Spinal cord (tissue), 10 donors: ENCODE measurements around the gene DUS3L. TPM values are rescaled to one million over a fixed set of nuclear protein-coding genes. Genes with fewer than 3 reads are reported as not detected.
"Not testable (repeated sequence)": the region's sequence is repeated elsewhere in the genome, so short reads cannot be mapped to it uniquely, and the experiment has no call there.

Experiments used
- DNase-seq, 6 donors: peaks; one replicate each; pipeline versions ENCODE4 v3.0.0 to v3.0.0-alpha.2; 2013 to 2015; ENCODE audit warnings: low spot score in 6 of 6, low read depth in 4 of 6
- H3K27ac ChIP-seq: one replicate; pipeline ENCODE4 v1.5.1; 2013; ENCODE audit warnings: low read depth, low read length, control low read depth
- H3K27me3 ChIP-seq: one replicate; pipeline ENCODE4 v1.6.1; 2013; ENCODE audit warnings: low read length; ENCODE audit not compliant: control insufficient read depth, insufficient read depth
- H3K36me3 ChIP-seq: one replicate; pipeline ENCODE4 v1.6.1; 2013; ENCODE audit warnings: low read length; ENCODE audit not compliant: control insufficient read depth, insufficient read depth
- H3K4me1 ChIP-seq: one replicate; pipeline ENCODE4 v1.6.1; 2013; ENCODE audit warnings: low read length; ENCODE audit not compliant: control insufficient read depth, insufficient read depth
- H3K4me3 ChIP-seq: one replicate; pipeline ENCODE4 v1.5.1; 2013; ENCODE audit warnings: low read depth, low read length, control low read depth
- H3K9me3 ChIP-seq: one replicate; pipeline ENCODE4 v1.6.1; 2013; ENCODE audit warnings: low read length; ENCODE audit not compliant: control insufficient read depth, insufficient read depth
- WGBS: methylation state at CpG from one replicate; pipeline ENCODE4 v1.1.5; 2013; ENCODE audit warnings: missing lambda C conversion rate; ENCODE audit not compliant: insufficient coverage; 5-methylcytosine and 5-hydroxymethylcytosine counted together
- polyA plus RNA-seq, 2 donors: library from polyadenylated mRNA; unstranded; fragments of 120-200 nt; gene quantifications; one replicate each; pipeline ENCODE4 v1.2.1, GENCODE V29; 2013; ENCODE audit not compliant: insufficient read length in 2 of 2
- total RNA-seq, 2 donors: library from RNA; depleted of rRNA in 1 of 2; stranded (reverse); fragments of 120-200 nt in 1 of 2; fragments of >200 nt in 1 of 2; gene quantifications; one replicate each; pipeline versions ENCODE4 v1.2.3 to v1.2.4, GENCODE V29; 2013 to 2014
- donor health status: healthy.

Gene DUS3L
- total and polyA plus RNA-seq, 4 donors: 9.5 to 31.0 (median 22.2) TPM

GRCh38 chr19:5789351-5789761 is 1.6 kb downstream of the DUS3L start:
- no peaks in the 10 kb centered on the region for H3K27me3 ChIP-seq

GRCh38 chr19:5788422-5788821 is 2.5 kb downstream of the DUS3L start:
- no peaks in the 10 kb centered on the region for H3K27me3 ChIP-seq
- WGBS: 93% methylated on average over 1 of the region's 5 CpGs
- H3K4me3 ChIP-seq: no peak overlapping the region
- no peak for DNase-seq
- peaks cover 21% of the 10 kb centered on the region for H3K4me1 ChIP-seq
- H3K27ac ChIP-seq: no peak overlapping the region
- H3K9me3 ChIP-seq: no peaks in the 10 kb centered on the region
- H3K36me3 ChIP-seq: peaks cover 67% of the 10 kb centered on the region

More at GRCh38 chr19:5789351-5789761, 1.6 kb downstream of the DUS3L start:
- no peaks in the 10 kb centered on the region for H3K9me3 ChIP-seq
- DNase-seq: no peak
- peaks cover 57% of the 10 kb centered on the region for H3K36me3 ChIP-seq
- 97% methylated on average over 39 of the region's 39 CpGs for WGBS
- H3K27ac ChIP-seq: no peak overlapping the region
- no peak overlapping the region for H3K4me3 ChIP-seq
- H3K4me1 ChIP-seq: peaks cover 21% of the 10 kb centered on the region

GRCh38 chr19:5787409-5788182 is 3.4 kb downstream of the DUS3L start:
- no peaks in the 10 kb centered on the region for H3K27me3 ChIP-seq
- H3K4me3 ChIP-seq: no peak overlapping the region
- H3K36me3 ChIP-seq: peaks cover 75% of the 10 kb centered on the region
- H3K27ac ChIP-seq: no peak overlapping the region
- H3K9me3 ChIP-seq: no peaks in the 10 kb centered on the region
- 95% methylated on average over 37 of the region's 39 CpGs for WGBS
- no peak for DNase-seq
- peaks cover 21% of the 10 kb centered on the region for H3K4me1 ChIP-seq

DNA sequence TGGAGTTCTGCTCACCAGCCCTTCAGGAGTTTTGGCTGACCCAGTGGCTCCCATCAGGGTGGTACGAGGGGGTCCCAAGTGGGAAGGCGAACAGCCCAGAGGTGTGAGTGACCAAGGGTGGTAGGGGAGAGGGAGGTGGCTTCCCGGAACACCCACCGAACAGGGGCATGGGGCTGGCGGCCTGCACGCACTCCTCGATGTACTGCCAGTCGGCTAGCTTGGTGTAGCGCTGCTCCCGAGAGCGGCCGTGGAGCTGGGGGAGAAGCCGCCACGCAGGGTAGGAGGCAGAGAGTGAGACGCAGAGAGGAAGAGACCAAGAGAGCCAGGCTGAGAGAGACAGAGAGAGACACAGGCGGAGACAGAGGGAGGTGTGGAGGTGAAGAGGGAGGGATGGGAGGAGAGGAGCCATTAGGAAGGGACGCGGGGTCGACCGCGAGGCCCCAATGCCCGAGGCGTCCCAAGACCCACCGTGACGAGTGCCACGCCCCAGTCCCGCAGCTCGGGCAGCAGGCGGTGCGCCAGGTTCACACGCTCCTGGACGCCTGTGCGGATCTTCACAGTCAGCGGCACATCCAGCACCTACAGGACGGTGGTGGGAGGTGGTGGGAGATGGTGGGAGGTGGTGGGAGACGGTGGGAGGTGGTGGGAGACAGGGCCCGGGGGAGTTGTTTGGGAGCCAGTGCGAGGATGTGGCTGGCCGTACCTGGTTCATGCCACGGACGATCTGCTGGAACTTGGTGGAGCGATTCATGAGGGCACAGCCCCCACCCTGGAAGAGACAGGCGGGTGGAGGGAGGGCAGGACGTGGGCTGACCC is 4.2 kb downstream of the DUS3L start:
- Histone ChIP-seq H3K27ac (no peak overlapping the region), H3K4me1 (peaks cover 21% of the 10 kb centered on the region), H3K4me3 (no peak overlapping the region), H3K27me3 (no peaks in the 10 kb centered on the region), H3K9me3 (no peaks in the 10 kb centered on the region), H3K36me3 (peaks cover 83% of the 10 kb centered on the region)
- 91% methylated on average over 43 of the region's 44 CpGs for WGBS
- DNase-seq: no peak

DNA sequence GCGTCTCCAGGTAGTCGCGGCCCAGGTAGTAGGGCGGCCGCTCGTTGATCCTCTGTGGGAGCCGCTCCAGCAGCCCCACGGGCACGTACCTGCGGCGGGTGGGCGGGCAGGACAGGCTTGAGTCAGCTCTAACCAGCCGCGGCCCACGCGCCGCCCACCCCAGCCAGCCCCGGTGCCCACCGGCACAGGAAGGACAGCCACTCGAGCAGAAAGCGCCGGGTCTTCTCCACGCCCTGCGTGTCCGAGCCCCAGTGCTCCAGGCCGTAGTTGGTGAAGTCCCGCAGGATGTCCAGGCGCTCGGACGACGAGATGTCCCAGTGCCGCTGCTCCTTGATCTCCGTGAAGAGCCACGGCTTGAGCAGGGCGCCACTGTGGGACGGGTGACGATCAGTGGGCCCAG is 5.5 kb downstream of the DUS3L start:
- no peak overlapping the region for H3K27ac ChIP-seq
- H3K4me3 ChIP-seq: no peak overlapping the region
- 95% methylated on average over 37 of the region's 37 CpGs for WGBS
- H3K27me3 ChIP-seq: no peaks in the 10 kb centered on the region
- H3K4me1 ChIP-seq: peaks cover 12% of the 10 kb centered on the region
- no peak for DNase-seq
- no peaks in the 10 kb centered on the region for H3K9me3 ChIP-seq
- peaks cover 83% of the 10 kb centered on the region for H3K36me3 ChIP-seq

- Histone ChIP-seq H3K27me3 (no peaks in the 10 kb centered on the region), H3K9me3 (no peaks in the 10 kb centered on the region), H3K36me3 (peaks cover 79% of the 10 kb centered on the region), H3K4me3 (no peak within 1 kb of the TSS), H3K4me1 (peaks cover 4% of the 10 kb centered on the region), H3K27ac (no peak within 1 kb of the TSS)
- no peak for DNase-seq
- WGBS: 87% methylated on average over 10 of the region's 15 CpGs
These were observed 6.3 kb downstream of the DUS3L start, which contains the start of gene PRR22 for GRCh38 chr19:5784581-5785147. Gene PRR22 (minus strand): TSS chr19:5784746. CDS start chr19:5784660, 86 bp downstream.

DNA sequence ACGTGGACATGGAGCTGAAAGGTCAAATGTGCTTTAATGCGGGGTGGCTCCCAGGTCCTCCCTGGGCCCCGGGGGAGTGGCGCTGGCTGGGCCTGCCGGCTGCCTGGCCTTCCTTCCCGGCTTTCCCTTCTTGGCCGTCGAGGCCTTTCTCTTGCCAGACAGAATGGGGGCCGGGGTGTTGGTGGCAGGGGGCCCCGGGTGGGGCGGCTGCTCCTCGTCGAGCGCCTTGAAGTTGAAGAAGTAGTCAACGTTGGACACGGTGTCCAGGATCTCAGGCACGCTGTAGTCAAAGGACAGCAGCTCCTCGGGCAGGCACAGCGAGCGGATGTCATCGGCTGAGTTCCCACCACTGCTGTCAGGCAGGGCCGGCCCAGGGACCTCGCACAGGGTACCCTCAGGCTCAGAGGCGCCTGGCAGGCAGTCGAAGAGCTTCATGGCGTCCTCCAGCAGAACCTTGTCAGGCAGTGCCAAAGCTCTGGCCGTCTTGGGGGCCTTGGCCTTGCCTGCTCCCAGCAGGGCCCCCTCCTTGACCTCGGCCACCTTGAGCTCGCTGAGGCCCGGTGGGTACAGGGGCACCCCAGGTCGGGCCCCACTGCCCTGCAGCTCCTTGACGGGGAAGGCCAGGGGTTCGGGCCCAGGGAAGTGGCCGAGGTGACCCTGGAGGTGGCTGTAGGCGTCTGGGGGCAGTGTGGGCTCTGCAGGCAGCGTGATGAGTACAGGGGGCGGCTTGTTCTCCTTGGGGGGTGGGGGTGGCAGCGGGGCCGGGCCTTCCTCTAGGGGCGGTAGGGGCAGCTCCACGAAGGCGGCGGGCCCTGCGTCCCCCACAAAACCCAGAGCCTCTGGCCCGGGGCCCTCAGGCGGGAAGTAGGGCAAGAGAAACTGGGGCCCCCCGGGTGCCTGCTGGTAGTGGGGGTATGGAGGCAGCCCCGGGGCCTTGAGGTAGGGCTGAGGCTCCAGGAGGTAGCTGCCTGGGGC is 7.7 kb downstream of the DUS3L start:
- Histone ChIP-seq H3K4me3 (no peak overlapping the region), H3K27me3 (no peaks in the 10 kb centered on the region), H3K36me3 (peaks cover 65% of the 10 kb centered on the region), H3K27ac (no peak overlapping the region), H3K9me3 (no peaks in the 10 kb centered on the region), H3K4me1 (peaks cover 4% of the 10 kb centered on the region)
- WGBS: 89% methylated on average over 40 of the region's 48 CpGs
- DNase-seq: no peak

DNA sequence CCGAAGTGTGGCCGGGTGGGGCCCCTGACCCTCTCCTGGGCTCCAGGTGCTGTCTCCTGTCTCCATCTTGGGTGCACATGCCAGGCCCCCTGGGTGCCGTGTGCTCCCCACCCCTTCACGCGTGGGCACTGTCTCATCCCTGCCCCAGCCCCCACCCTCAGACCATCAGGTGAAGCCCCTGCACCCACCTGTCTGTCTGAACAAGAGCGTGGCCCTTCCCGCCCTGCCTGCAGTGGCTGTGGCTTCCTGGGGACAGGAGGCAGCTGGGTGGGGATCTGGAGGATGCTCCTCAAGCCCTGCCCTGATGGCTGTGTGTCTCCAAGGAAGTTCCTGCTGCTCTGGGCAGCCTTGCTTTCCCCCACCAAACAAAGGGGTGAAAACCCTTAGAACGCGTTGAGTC is 8.6 kb downstream of the DUS3L start:
- 91% methylated on average over 9 of the region's 9 CpGs for WGBS
- no peaks in the 10 kb centered on the region for H3K27me3 ChIP-seq

DNA sequence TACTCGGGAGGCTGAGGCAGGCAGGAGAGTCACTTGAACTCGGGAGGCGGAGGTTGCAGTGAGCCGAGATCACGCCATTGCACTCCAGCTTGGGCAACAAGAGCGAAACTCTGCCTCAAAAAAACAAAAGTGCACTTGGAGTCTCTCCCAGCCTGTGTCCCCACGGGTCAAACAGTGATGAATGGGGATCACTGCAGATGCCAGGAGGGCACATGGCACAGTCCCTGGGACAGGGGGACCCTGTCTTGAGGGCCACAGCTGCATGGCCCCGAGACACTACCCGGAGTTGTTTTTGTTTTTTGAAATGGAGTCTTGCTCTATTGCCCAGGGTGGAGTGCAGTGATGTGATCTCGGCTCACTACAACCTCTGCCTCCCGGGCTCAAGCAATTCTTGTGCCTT is 10.0 kb downstream of the DUS3L start:
- H3K27ac ChIP-seq, H3K27me3 ChIP-seq, H3K4me1 ChIP-seq, DNase-seq, H3K4me3 ChIP-seq, H3K9me3 ChIP-seq: not testable (repeated sequence)
- peaks cover 42% of the 10 kb centered on the region for H3K36me3 ChIP-seq
- WGBS: 85% methylated on average over 9 of the region's 11 CpGs

More for the DNA sequence above, 8.6 kb downstream of the DUS3L start:
- peaks cover 4% of the 10 kb centered on the region for H3K4me1 ChIP-seq
- DNase-seq: no peak
- H3K36me3 ChIP-seq: peaks cover 56% of the 10 kb centered on the region
- no peak overlapping the region for H3K4me3 ChIP-seq
- H3K9me3 ChIP-seq: no peaks in the 10 kb centered on the region
- no peak overlapping the region for H3K27ac ChIP-seq
